ENCODE data around the gene ITGA2. TPM values are rescaled to one million over a fixed set of nuclear protein-coding genes. Genes with fewer than 3 reads are reported as not detected.
A peak's percentile ranks its signal among the peaks of the same experiment; 100 is the strongest.

Gene ITGA2
- total and polyA plus RNA-seq, 2 of the 8 experiments (the other 6 are each of a cell fraction or from before 2014, with no cell fraction given) = 1.4 to 7.7 TPM

GRCh38 chr5:52989781-52990527, 802 bp downstream of the ITGA2 start:
- H3K27me3 ChIP-seq (replicated peaks in 1 of 4; ENCODE audit: control insufficient read depth in 3 of 4, extremely low read depth in 1 of 4, insufficient read depth in 3 of 4, low read length in 3 of 4) = peaks cover 0 to 13% (median 10%) of the 10 kb centered on the region in 4 experiments; a peak in 4 of 7 replicates
- TF ChIP-seq SP2 (IDR thresholded peaks at IDR 0.05; ENCODE audit: low read length) (no peak), JUND (IDR thresholded peaks at IDR 0.05; ENCODE audit: low read length) (no peak), JUN (IDR thresholded peaks at IDR 0.05; ENCODE audit: low read depth, low read length) (no peak), HDAC2 (IDR thresholded peaks at IDR 0.05; ENCODE audit: borderline replicate concordance in 1 of 2, low read depth in 2 of 2, low read length in 2 of 2) (no peak), CREB1 (IDR thresholded peaks at IDR 0.05) (no peak), RAD21 (IDR thresholded peaks at IDR 0.05 in 1 of 2, conservative IDR thresholded peaks at IDR 0.05 in 1 of 2; ENCODE audit: low read depth in 2 of 2, low read length in 2 of 2) (peak; percentile 62 to 72), KDM1A (IDR thresholded peaks at IDR 0.05; ENCODE audit: borderline replicate concordance, low read length) (no peak), BRCA1 (IDR thresholded peaks at IDR 0.05; ENCODE audit: low read depth, low read length) (no peak), TEAD4 (IDR thresholded peaks at IDR 0.05; ENCODE audit: low read depth, low read length) (0 out of 2 replicates have a peak, but pooled peaks have one; percentile 1), POLR2A (IDR thresholded peaks at IDR 0.05; ENCODE audit: control extremely low read depth in 1 of 2, low read depth in 2 of 2, low read length in 2 of 2) (no peak), TAF7 (optimal IDR thresholded peaks at IDR 0.05; ENCODE audit: borderline replicate concordance, low read depth, low read length) (no peak)

More at GRCh38 chr5:52989781-52990527, 802 bp downstream of the ITGA2 start:
- Histone ChIP-seq H2AFZ (ENCODE audit: low read length) (peak overlapping the region; percentile 93), H4K91ac (replicated peaks; ENCODE audit: insufficient read length, low read length) (peak overlapping the region; percentile 52), H2BK12ac (ENCODE audit: low read depth, low read length) (peak overlapping the region; percentile 89; the same call in 1 of the 2 replicates), H3K4me2 (ENCODE audit: insufficient read depth in 1 of 2, low read depth in 2 of 2, low read length in 2 of 2) (peak overlapping the region; percentile 88 to 95), H3K27ac (ENCODE audit: low read depth, low read length) (no peak overlapping the region), H3K56ac (replicated peaks; ENCODE audit: insufficient read length, low read depth, low read length) (no peak overlapping the region), H3K4ac (replicated peaks; ENCODE audit: insufficient read length, low read depth, low read length) (no peak overlapping the region), H3K79me2 (ENCODE audit: control insufficient read depth in 1 of 2, insufficient read depth in 2 of 2, low read length in 2 of 2) (no peaks in the 10 kb centered on the region), H4K20me1 (replicated peaks in 1 of 2; ENCODE audit: control insufficient read depth in 1 of 2, insufficient read depth in 2 of 2, low read length in 2 of 2) (no peaks in the 10 kb centered on the region), H3K9ac (replicated peaks in 1 of 4; ENCODE audit: extremely low read depth in 1 of 4, low read depth in 3 of 4, low read length in 3 of 4) (peak overlapping the region in 3 of 4 experiments; percentile 62 to 84 (median 72); a peak in 6 of 7 replicates), H3K23me2 (ENCODE audit: low read depth, low read length) (peaks cover 15% of the 10 kb centered on the region), H3K9me3 (ENCODE audit: insufficient read depth in 2 of 2, low read depth in 1 of 2, low read length in 1 of 2) (no peaks in the 10 kb centered on the region), H3K4me3 (ENCODE audit: extremely low read depth in 1 of 4, insufficient read depth in 2 of 4, low read depth in 3 of 4, low read length in 4 of 4) (peak overlapping the region; percentile 77 to 92 (median 88)), H3K4me1 (replicated peaks in 1 of 4; ENCODE audit: control insufficient read depth in 3 of 4, insufficient read depth in 4 of 4, low read length in 3 of 4) (no peaks in the 10 kb centered on the region; a peak in 1 of 7 replicates), H2BK5ac (ENCODE audit: low read depth, low read length) (0 out of 2 replicates have a peak overlapping the region, but pooled peaks have one; percentile 27), H2BK20ac (ENCODE audit: low read length) (no peak overlapping the region), H4K5ac (ENCODE audit: insufficient read length, low read depth, low read length) (no peak overlapping the region), H3K36me3 (ENCODE audit: control insufficient read depth in 2 of 4, insufficient read depth in 4 of 4, low read length in 3 of 4) (no peaks in the 10 kb centered on the region; a peak in 1 of 8 replicates), H3K79me1 (ENCODE audit: low read depth, low read length) (no peaks in the 10 kb centered on the region), H2AK5ac (ENCODE audit: low read depth, low read length) (no peak overlapping the region), H3K14ac (ENCODE audit: insufficient read length) (no peak overlapping the region), H3K18ac (ENCODE audit: extremely low read depth, low read length) (peak overlapping the region; percentile 88; the same call in 1 of the 2 replicates), H2BK120ac (replicated peaks; ENCODE audit: low read depth, low read length) (no peak overlapping the region), H2BK15ac (ENCODE audit: low read length) (no peak overlapping the region; the same call in 1 of the 2 replicates), H3K23ac (ENCODE audit: insufficient read length) (no peak overlapping the region), H4K8ac (ENCODE audit: extremely low read depth, insufficient read depth, low read length) (no peak overlapping the region; the same call in 1 of the 2 replicates)
- POLR2A ChIA-PET (ENCODE audit: partially characterized antibody) = interaction anchor here (0.7 kb wide), 1 partner anchor 26 kb away, joined by 3 read pairs; no protein-coding TSS in a partner anchor
- 9% methylated on average over 27 of the region's 27 CpGs; no CpG with 5 or more reads in 1 of the 2 experiments for WGBS, 2 experiments (ENCODE audit: extremely low coverage in 1 of 2, insufficient coverage in 1 of 2, insufficient read length in 1 of 2, insufficient replicate concordance in 2 of 2, low coverage in 1 of 2, low lambda C conversion rate in 2 of 2, missing lambda C conversion rate in 1 of 2)
- FAIRE-seq (no peak), DNase-seq (ENCODE audit: low read depth in 1 of 2, low spot score in 2 of 2) (peak in 1 of 2 experiments; percentile 57)
- CTCF ChIA-PET (ENCODE audit: partially characterized antibody) = interaction anchor here (0.7 to 6.5 kb wide), 10 partner anchors 9 to 297 kb away, joined by 3 to 44 read pairs (median 4); no protein-coding TSS in a partner anchor

All from H1 (cell line).